ENCODE results near the gene UBL4A.
A peak's percentile ranks its signal among the peaks of the same experiment; 100 is the strongest.

UBL4A gene

GRCh38 chrX:154488336-154489075 is 2.1 kb upstream of the UBL4A start:
- no peak for DNase-seq
- intact Hi-C loops (cut with DNase I; ENCODE audit: low total_unique reads) = no loop called here
- Histone ChIP-seq H3K4me3 (no peak overlapping the region), H3K4me1 (peaks cover 0 to 39% (median 21%) of the 10 kb centered on the region in 4 donors), H3K27me3 (no peaks in the 10 kb centered on the region), H3K9me3 (no peaks in the 10 kb centered on the region), H3K27ac (peak overlapping the region in 1 of 2 donors; percentile 94), H3K36me3 (peaks cover 0 to 18% (median 6%) of the 10 kb centered on the region in 3 donors)
- TF ChIP-seq CTCF (IDR thresholded peaks at IDR 0.05) = no peak

- intact Hi-C loops (cut with DNase I; ENCODE audit: low total_unique reads) = no loop called here
- no peak overlapping the region for H3K4me3 ChIP-seq
- H3K4me1 ChIP-seq = peaks cover 0 to 39% (median 21%) of the 10 kb centered on the region in 4 donors
- H3K27me3 ChIP-seq = no peaks in the 10 kb centered on the region
- no peaks in the 10 kb centered on the region for H3K9me3 ChIP-seq
- H3K27ac ChIP-seq = peak overlapping the region; percentile 76 to 86
- peaks cover 0 to 19% (median 6%) of the 10 kb centered on the region in 3 donors for H3K36me3 ChIP-seq
- TF ChIP-seq CTCF (IDR thresholded peaks at IDR 0.05) = no peak
- DNase-seq = no peak
Measured at GRCh38 chrX:154487518-154488290, 1.3 kb upstream of the UBL4A start.

GRCh38 chrX:154486052-154486395 is 391 bp downstream of the UBL4A start:
- intact Hi-C loops (cut with DNase I; ENCODE audit: low total_unique reads) = no loop called here
- Histone ChIP-seq H3K27me3 (no peaks in the 10 kb centered on the region), H3K27ac (peak overlapping the region; percentile 76 to 82), H3K36me3 (peaks cover 0 to 19% (median 6%) of the 10 kb centered on the region in 3 donors), H3K4me1 (peaks cover 0 to 36% (median 20%) of the 10 kb centered on the region in 4 donors), H3K9me3 (no peaks in the 10 kb centered on the region), H3K4me3 (peak overlapping the region; percentile 76 to 84)
- no peak for DNase-seq
- TF ChIP-seq CTCF (IDR thresholded peaks at IDR 0.05) = no peak

- no peak for DNase-seq
- no peaks in the 10 kb centered on the region for H3K27me3 ChIP-seq
- H3K9me3 ChIP-seq = no peaks in the 10 kb centered on the region
- H3K36me3 ChIP-seq = peaks cover 0 to 19% (median 6%) of the 10 kb centered on the region in 3 donors
- intact Hi-C loops (cut with DNase I; ENCODE audit: low total_unique reads) = no loop called here
- TF ChIP-seq CTCF (IDR thresholded peaks at IDR 0.05) = no peak
- peak overlapping the region; percentile 76 to 82 for H3K27ac ChIP-seq
- peak overlapping the region; percentile 76 to 84 for H3K4me3 ChIP-seq
- H3K4me1 ChIP-seq = peaks cover 0 to 35% (median 20%) of the 10 kb centered on the region in 4 donors
Measured at GRCh38 chrX:154485150-154486051, 1.0 kb downstream of the UBL4A start.
